ENCODE measurements around the gene SDCBP2. TPM values are rescaled to one million over a fixed set of nuclear protein-coding genes. Genes with fewer than 3 reads are reported as not detected.

The SDCBP2 gene
- total and polyA plus RNA-seq, 2 of the 4 experiments (the other 2 are of a cell fraction): 0.54 to 1.3 TPM

DNA sequence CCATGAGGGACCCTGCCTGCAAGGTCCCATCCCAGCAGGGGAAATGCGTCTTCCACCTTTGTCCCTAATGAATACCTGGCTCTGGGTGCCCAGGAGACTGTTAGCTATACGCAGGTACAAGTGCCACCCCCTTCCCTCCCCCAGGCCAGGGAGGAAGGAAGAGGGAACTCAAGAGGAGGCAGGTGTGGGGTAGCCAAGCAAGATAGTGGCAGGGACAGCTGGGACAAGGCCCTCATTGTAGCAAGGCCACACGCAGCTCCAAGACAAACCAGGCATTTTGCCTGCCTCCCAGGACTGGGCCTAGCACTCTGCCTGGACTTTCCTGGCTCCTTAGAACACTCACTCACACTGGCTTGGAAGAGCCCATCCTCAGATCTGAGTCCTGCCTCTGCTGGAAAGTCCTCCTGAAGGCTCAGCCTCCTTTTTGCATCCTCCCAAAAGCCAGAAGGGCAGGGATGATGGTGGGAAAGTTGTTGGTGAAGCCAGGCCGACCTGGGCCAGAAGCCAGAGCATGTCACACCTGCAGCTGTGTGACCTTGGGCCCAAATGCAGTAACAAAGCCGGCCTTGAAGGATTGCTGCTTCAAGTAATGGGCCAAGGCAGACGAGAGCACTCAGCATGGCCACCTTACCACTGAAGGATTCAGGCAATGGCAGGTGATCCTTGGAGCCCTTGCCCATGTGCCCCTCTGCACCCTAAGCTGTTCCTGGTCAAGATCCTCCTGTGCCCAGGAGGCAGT is 35.1 kb downstream of the SDCBP2 start:
- Histone ChIP-seq H2AFZ (replicated peaks; ENCODE audit: low read length, poor library complexity) (peak overlapping the region; percentile 19), H4K91ac (ENCODE audit: insufficient read depth, low read depth, low read length) (no peak overlapping the region), H2BK15ac (ENCODE audit: low read depth, low read length) (no peak overlapping the region), H2BK20ac (ENCODE audit: low read depth, low read length) (no peak overlapping the region), H4K5ac (ENCODE audit: low read depth, low read length) (no peak overlapping the region), H3K9ac (ENCODE audit: low read depth, low read length) (no peak overlapping the region), H3K27me3 (ENCODE audit: control insufficient read depth, insufficient read depth, low read length) (no peaks in the 10 kb centered on the region), H3K9me1 (ENCODE audit: insufficient read depth, low read length) (peaks cover 31% of the 10 kb centered on the region), H3K79me1 (ENCODE audit: low read depth in 1 of 2, low read length in 2 of 2) (peaks cover 5 to 22% of the 10 kb centered on the region in 2 experiments; a peak in 3 of 4 replicates), H3K23ac (ENCODE audit: low read depth, low read length) (no peak overlapping the region), H2BK120ac (ENCODE audit: low read depth, low read length) (no peak overlapping the region), H3K9me3 (ENCODE audit: control insufficient read depth, insufficient read depth, low read length) (no peaks in the 10 kb centered on the region), H3K4ac (ENCODE audit: low read depth, low read length) (no peak overlapping the region), H3K56ac (ENCODE audit: extremely low read depth, insufficient read depth, low read length) (no peak overlapping the region), H3K27ac (ENCODE audit: insufficient read depth, low read length) (no peak overlapping the region), H4K20me1 (ENCODE audit: insufficient read depth, low read length) (peaks cover 27% of the 10 kb centered on the region), H3K18ac (ENCODE audit: low read depth, low read length) (no peak overlapping the region), H3K14ac (replicated peaks; ENCODE audit: low read depth, low read length) (no peak overlapping the region), H4K8ac (ENCODE audit: low read depth in 2 of 2, low read length in 2 of 2) (no peak overlapping the region), H2AK5ac (ENCODE audit: low read depth, low read length) (no peak overlapping the region), H3K4me2 (ENCODE audit: low read depth, low read length) (no peak overlapping the region), H3K4me3 (ENCODE audit: insufficient read depth, low read depth, low read length) (no peak overlapping the region), H3K4me1 (ENCODE audit: control insufficient read depth, insufficient read depth, low read length) (no peaks in the 10 kb centered on the region; the same call in 1 of the 2 replicates), H2AK9ac (replicated peaks; ENCODE audit: low read depth, low read length, poor library complexity) (peak overlapping the region; percentile 53), H2BK5ac (ENCODE audit: low read depth, low read length, poor library complexity, severe bottlenecking) (no peak overlapping the region), H3K36me3 (ENCODE audit: control insufficient read depth, insufficient read depth, low read length) (no peaks in the 10 kb centered on the region)
- no peak for TF ChIP-seq RCOR1 (IDR thresholded peaks at IDR 0.05; ENCODE audit: insufficient replicate concordance, low read length)
- no peak for TF ChIP-seq CEBPB (IDR thresholded peaks at IDR 0.05; ENCODE audit: low read depth, low read length)
- POLR2A ChIA-PET (ENCODE audit: unreplicated experiment): no interaction called here
- intact Hi-C loops (cut with micrococcal nuclease): no loop called here
- WGBS, 2 experiments (ENCODE audit: extremely low coverage in 2 of 2, insufficient read length in 1 of 2): no CpG with 5 or more reads among the region's 6 CpGs
- DNase-seq (no peak), ATAC-seq (ENCODE audit: low read depth) (no peak)
- no TSS peak for BruUV-seq (replicated peaks)
- in situ Hi-C loops (cut with MboI; ENCODE audit: low sequenced_read_pairs): no loop called here
- CTCF ChIA-PET: no interaction called here
- dilution Hi-C loops (cut with HindIII; ENCODE audit: low sequenced_read_pairs, unreplicated experiment): no loop called here

Measured in IMR-90 (cell line).